HEK293T (cell line): ENCODE results near the gene FHIT.

Source experiments
- CTCF ChIA-PET: fragments of 350-600 bp; formaldehyde crosslinking; extraction: SDS; loops from one replicate; lab custom pipeline; 2021; ENCODE audit warnings: antibody characterized with exemption, inconsistent platforms; lab: Yijun Ruan, JAX
- POLR2A ChIA-PET: fragments of 350-600 bp; formaldehyde crosslinking; extraction: SDS; loops from one replicate; lab custom pipeline; 2020; ENCODE audit warnings: antibody characterized with exemption, inconsistent platforms; lab: Yijun Ruan, JAX
- DNase-seq: peaks from one replicate; pipeline ENCODE4 v3.0.0; 2012; ENCODE audit warnings: mixed read lengths; ENCODE audit errors: extremely low spot score
- ARNT ChIP-seq: fragments of 450-650 bp; IDR thresholded peaks from 2 replicates; pipeline ENCODE4 v1.6.1; 2017; ENCODE audit warnings: mild to moderate bottlenecking
- BHLHE40 ChIP-seq: fragments of 450-650 bp; IDR thresholded peaks from 2 replicates; pipeline ENCODE4 v1.6.1; 2016; ENCODE audit warnings: mild to moderate bottlenecking, moderate library complexity, borderline replicate concordance
- CTBP1 ChIP-seq: fragments of 450-650 bp; IDR thresholded peaks from 2 replicates; pipeline ENCODE4 v1.6.1; 2016; ENCODE audit warnings: borderline replicate concordance
- ELF4 ChIP-seq: fragments of 450-650 bp; IDR thresholded peaks from 2 replicates; pipeline ENCODE4 v1.6.1; 2017; ENCODE audit warnings: antibody characterized with exemption
- FOXA1 ChIP-seq: fragments of 450-650 bp; IDR thresholded peaks from 2 replicates; pipeline ENCODE4 v1.6.1; 2016; ENCODE audit warnings: mild to moderate bottlenecking
- FOXK2 ChIP-seq: fragments of 450-650 bp; IDR thresholded peaks from 2 replicates; pipeline ENCODE4 v1.6.1; 2016; ENCODE audit warnings: mild to moderate bottlenecking
- FOXM1 ChIP-seq: fragments of 450-650 bp; IDR thresholded peaks from 2 replicates; pipeline ENCODE4 v1.6.1; 2017; ENCODE audit warnings: mild to moderate bottlenecking, borderline replicate concordance
- HDGF ChIP-seq: fragments of 450-650 bp; IDR thresholded peaks from 2 replicates; pipeline ENCODE4 v1.6.1; 2017; ENCODE audit warnings: antibody characterized with exemption, borderline replicate concordance
- L3MBTL2 ChIP-seq: fragments of 450-650 bp; conservative IDR thresholded peaks from 2 replicates; pipeline ENCODE4 v1.6.1; 2016; ENCODE audit warnings: mild to moderate bottlenecking
- LEF1 ChIP-seq: fragments of 450-650 bp; IDR thresholded peaks from 2 replicates; pipeline ENCODE4 v1.6.1; 2017; ENCODE audit warnings: mild to moderate bottlenecking, borderline replicate concordance
- NFRKB ChIP-seq: fragments of 450-650 bp; IDR thresholded peaks from 2 replicates; pipeline ENCODE4 v1.6.1; 2016; ENCODE audit warnings: mild to moderate bottlenecking, moderate library complexity
- SP1 ChIP-seq: fragments of 450-650 bp; IDR thresholded peaks from 2 replicates; pipeline ENCODE4 v1.6.1; 2017
- SUZ12 ChIP-seq: fragments of 450-650 bp; IDR thresholded peaks from 2 replicates; pipeline ENCODE4 v1.6.1; 2016; ENCODE audit warnings: mild to moderate bottlenecking
- TARDBP ChIP-seq: fragments of 450-650 bp; IDR thresholded peaks from 2 replicates; pipeline ENCODE4 v1.6.1; 2016
- ZNF384 ChIP-seq: fragments of 450-650 bp; IDR thresholded peaks from 2 replicates; pipeline ENCODE4 v1.6.1; 2016
- TF ChIP-seq, protein P1 (sequence below): fragments of 450-650 bp; IDR thresholded peaks from 2 replicates; pipeline ENCODE4 v1.6.1; 2016

Gene FHIT

DNA sequence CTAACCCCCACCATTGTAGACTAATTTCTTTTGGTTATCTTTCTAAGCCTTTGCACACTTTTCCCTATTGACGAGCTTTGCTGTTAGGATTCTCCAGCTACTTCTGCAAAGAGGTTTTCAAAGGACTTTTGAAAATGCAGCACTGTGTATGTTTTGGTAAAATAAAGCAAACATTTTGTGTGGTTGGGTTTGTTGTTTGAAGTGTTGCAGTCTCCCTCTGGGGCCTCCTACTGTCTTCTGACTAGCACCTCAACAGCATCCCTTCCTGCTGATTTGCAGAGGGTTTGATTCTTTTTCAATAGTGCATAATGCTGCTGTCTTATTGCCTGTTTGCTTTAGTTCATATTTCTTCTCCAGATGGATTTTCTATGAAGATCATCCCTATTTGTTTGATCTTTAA lies 1426.4 kb downstream of the FHIT start:
- ChIA-PET CTCF (no interaction called here), POLR2A (no interaction called here)
- no peak for DNase-seq
- no peak for TF ChIP-seq FOXK2
- no peak for TF ChIP-seq FOXA1
- TF ChIP-seq ARNT, result no peak
- no peak for TF ChIP-seq FOXM1
- no peak for TF ChIP-seq NFRKB
- no peak for TF ChIP-seq BHLHE40
- TF ChIP-seq L3MBTL2, result no peak
- TF ChIP-seq LEF1, result no peak
- TF ChIP-seq SP1, result no peak
- no peak for TF ChIP-seq HDGF
- TF ChIP-seq ELF4, result no peak
- TF ChIP-seq ZNF384, result no peak
- TF ChIP-seq SUZ12, result no peak
- TF ChIP-seq TARDBP, result no peak
- TF ChIP-seq, protein P1, sequence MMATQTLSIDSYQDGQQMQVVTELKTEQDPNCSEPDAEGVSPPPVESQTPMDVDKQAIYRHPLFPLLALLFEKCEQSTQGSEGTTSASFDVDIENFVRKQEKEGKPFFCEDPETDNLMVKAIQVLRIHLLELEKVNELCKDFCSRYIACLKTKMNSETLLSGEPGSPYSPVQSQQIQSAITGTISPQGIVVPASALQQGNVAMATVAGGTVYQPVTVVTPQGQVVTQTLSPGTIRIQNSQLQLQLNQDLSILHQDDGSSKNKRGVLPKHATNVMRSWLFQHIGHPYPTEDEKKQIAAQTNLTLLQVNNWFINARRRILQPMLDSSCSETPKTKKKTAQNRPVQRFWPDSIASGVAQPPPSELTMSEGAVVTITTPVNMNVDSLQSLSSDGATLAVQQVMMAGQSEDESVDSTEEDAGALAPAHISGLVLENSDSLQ, result no peak
- no peak for TF ChIP-seq CTBP1

DNA sequence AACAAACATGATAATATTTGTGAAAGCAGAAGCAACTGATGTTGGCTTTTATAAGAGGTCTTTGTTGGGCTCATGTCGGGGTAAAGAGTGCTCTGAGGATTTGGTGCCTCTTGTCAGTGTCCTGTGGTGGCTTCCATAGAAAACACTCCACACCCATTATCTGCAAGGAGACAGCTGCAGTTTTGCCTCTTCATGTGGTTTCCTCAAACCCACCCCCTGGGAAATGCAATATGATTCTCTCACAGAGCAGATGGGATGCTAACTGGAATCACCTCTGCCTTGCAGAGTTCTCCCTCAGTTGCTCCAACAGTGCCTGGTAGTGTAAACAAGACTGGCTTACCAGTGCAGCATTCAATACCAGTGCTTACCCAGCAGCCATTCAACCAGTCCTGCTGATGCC lies 1430.0 kb downstream of the FHIT start:
- ChIA-PET POLR2A (no interaction called here), CTCF (no interaction called here)

DNA sequence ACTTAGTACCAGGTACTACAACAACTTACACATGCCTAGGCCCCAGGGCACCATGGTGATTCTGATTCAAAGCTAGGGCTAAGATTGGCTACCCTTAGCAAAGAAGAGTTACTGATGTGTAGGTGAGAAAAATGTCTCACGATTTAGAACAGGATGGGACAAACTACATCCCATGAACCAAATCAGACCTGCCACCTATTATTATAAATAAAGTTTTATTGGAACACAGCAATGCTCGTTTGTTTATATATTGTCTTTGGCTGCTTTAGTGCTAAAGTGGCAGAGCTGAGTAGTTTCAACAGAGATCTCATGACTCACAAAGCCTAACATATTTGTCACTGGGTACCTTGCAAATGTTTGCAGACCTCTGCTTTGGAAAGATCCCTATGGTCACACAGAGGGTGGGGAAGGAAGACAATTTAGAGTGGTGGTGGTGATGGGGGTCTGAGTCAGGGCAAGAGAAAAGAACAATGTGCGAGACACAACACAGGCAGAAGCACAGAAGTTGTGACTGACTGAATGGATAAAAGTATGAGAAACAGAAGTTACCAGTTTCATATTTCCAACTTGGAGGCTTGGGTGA lies 1430.8 kb downstream of the FHIT start:
- CTCF ChIA-PET, result no interaction called here
- POLR2A ChIA-PET, result no interaction called here
- no peak for DNase-seq
- TF ChIP-seq ZNF384, result no peak
- no peak for TF ChIP-seq SP1
- TF ChIP-seq FOXK2, result no peak
- no peak for TF ChIP-seq HDGF
- no peak for TF ChIP-seq L3MBTL2
- TF ChIP-seq TARDBP, result no peak
- TF ChIP-seq NFRKB, result no peak
- no peak for TF ChIP-seq ARNT
- TF ChIP-seq, protein P1, result no peak
- TF ChIP-seq FOXA1, result no peak
- no peak for TF ChIP-seq LEF1
- no peak for TF ChIP-seq BHLHE40
- no peak for TF ChIP-seq SUZ12
- TF ChIP-seq FOXM1, result no peak
- TF ChIP-seq CTBP1, result no peak
- TF ChIP-seq ELF4, result no peak

More for the DNA sequence above, 1430.0 kb downstream of the FHIT start:
- DNase-seq, result no peak
- TF ChIP-seq L3MBTL2, result no peak
- TF ChIP-seq FOXK2, result no peak
- no peak for TF ChIP-seq HDGF
- no peak for TF ChIP-seq CTBP1
- TF ChIP-seq ARNT, result no peak
- no peak for TF ChIP-seq FOXA1
- TF ChIP-seq SP1, result no peak
- TF ChIP-seq ZNF384, result no peak
- TF ChIP-seq ELF4, result no peak
- TF ChIP-seq LEF1, result no peak
- TF ChIP-seq SUZ12, result no peak

DNA sequence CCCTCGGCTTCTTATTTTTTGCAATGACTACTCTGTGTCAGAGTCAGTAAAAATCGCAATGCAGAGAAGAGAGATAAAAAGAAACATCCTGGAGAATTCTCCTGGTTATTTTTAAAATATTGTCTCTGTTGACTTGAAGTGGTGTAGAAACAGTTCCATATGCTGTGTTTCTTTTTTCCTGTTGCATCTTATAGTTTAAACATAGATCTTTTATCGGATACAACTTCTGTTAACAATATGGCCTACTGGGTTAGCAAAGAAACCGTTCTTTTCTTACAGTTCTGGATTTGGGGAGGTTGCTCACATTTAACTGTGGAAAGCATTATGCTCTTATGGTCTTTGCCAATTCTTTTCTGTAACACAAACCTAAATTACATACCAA lies 1432.3 kb downstream of the FHIT start:
- ChIA-PET CTCF (no interaction called here), POLR2A (no interaction called here)
- TF ChIP-seq CTBP1 (no peak), NFRKB (no peak), BHLHE40 (no peak), ELF4 (no peak), ARNT (no peak), HDGF (no peak), SP1 (no peak), FOXM1 (no peak)
- DNase-seq, result no peak

DNA sequence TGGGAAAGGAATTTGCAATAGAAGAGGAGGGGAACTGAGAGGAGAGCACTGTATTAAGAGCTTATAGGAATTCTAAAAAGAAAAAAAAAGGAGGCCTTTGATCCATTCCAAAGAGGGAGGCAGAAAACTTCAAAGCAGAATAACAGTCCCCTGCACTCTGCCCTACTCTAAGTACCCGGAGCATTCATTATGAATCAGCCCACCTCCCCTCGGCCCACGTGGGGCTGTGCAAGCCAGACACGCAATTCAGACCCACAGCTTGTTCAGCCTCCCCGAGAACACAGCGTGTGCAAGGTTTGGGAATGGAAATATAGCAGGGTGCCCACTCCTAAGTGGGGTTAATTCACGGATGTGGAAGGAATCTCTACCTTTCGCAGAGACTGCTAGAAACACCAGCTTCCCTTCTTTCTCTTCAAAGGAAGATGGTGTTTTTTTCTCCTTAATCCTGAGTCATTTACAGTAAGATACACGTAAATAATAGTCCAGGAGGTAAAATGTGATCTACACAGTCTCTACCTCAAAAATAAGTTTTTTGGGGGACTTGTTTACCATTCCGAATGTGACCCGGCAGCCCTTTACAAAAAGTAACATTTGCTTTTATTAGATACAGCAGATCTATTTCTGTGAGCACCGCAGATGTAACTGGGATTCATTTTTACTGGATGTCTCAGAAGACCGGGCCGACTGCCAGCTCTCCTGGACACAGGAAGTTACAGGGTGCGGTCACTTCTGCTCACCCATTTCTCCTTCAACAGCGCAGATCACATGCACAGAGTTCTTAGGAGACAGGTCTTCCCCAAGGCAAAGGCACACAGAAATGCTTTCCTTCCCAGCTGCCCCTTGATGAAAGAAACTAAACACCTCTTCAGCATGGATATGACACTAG lies 1433.0 kb downstream of the FHIT start:
- ChIA-PET CTCF (interaction anchor here (0.8 kb wide), 1 partner anchor 12 kb away, joined by 3 read pairs; no protein-coding TSS in a partner anchor), POLR2A (no interaction called here)
- DNase-seq, result no peak
- TF ChIP-seq ARNT (no peak), ZNF384 (no peak), FOXA1 (no peak), HDGF (no peak), SP1 (no peak), SUZ12 (no peak), FOXM1 (no peak), LEF1 (no peak), NFRKB (no peak), TARDBP (no peak)

DNA sequence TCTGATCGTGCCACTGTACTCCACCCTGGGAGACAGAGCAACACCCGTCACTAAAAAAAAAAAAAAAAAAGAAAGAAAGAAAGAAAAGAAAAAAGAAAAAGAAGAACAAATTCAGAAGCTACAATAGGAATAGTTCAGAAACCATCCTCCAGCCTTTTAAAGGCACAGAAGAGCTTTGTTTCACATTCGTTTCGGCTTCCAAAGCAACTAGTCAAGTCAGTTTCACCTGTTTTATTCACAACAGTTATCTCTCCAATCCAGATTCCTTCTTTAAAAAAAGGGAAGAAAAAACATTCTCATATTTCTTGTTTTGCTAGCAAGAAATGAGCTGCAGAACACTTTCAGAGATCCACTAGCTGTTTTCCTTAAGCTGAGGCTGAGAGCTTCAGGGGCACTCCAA lies 1433.7 kb downstream of the FHIT start:
- no peak for DNase-seq
- ChIA-PET CTCF (interaction anchor here (0.8 kb wide), 1 partner anchor 11 kb away, joined by 3 read pairs; no protein-coding TSS in a partner anchor), POLR2A (no interaction called here)
- TF ChIP-seq, protein P1, result no peak
- TF ChIP-seq L3MBTL2, result no peak
- TF ChIP-seq LEF1, result no peak
- TF ChIP-seq CTBP1, result no peak
- TF ChIP-seq NFRKB, result no peak
- no peak for TF ChIP-seq ARNT
- TF ChIP-seq ZNF384, result no peak
- TF ChIP-seq FOXM1, result no peak
- no peak for TF ChIP-seq FOXK2
- no peak for TF ChIP-seq TARDBP
- no peak for TF ChIP-seq BHLHE40
- no peak for TF ChIP-seq ELF4
- no peak for TF ChIP-seq SP1
- no peak for TF ChIP-seq SUZ12
